ENCODE measurements around the gene COMMD10.

The COMMD10 gene

GRCh38 chr5:116225281-116225922 lies 140.6 kb downstream of the COMMD10 start:
- no peak for DNase-seq (ENCODE audit: low read depth)

- DNase-seq (ENCODE audit: low read depth), result no peak
Observed at GRCh38 chr5:116229131-116229689, 144.4 kb downstream of the COMMD10 start.

DNA sequence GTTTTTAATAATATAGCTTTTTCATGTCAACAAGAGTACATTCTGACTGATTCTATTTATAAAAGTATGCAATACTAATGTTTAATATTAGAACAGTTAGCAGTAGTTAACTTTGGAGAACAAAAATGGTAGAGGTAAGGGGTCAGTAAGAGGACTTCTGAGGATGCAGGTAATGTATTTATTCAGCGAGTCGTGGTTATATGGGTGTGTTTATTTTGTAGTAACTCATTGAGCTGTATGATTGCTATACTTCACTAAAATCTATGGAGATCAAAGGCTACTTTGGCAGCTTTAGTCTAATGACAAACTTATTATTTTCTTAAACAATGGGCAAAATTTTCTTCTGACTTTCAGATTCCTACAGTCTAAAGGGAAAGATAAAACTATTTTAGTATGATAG lies 146.5 kb downstream of the COMMD10 start:
- DNase-seq (ENCODE audit: low read depth), result no peak

GRCh38 chr5:116234681-116235080 lies 149.9 kb downstream of the COMMD10 start:
- DNase-seq (ENCODE audit: low read depth), result no peak

DNA sequence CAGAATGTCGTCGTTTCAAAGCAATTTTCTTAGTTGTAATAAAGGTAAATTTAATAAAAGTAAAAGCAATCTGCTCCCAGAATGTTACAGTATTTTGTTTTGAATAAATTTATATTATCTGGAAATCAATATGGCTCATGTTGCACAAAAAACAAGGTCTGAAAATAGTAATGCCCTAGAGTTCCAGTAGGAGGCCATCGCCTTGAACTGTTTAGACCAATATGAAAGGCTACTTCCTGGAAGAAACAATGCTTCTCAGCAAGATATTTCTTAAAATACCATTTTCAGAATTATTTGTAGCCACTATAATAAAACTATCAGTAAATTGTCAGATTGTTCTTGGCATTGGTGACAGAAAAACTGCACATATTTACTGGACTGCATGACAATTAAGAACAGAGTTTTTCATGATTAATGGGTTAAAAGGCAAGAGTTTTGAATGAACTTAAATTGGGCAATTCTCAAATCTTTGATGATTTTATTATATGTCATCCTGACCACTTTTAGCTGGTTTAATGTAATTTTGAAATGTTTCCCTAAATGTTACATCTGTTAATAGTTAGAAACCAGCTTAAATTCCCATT lies 153.2 kb downstream of the COMMD10 start:
- no peak for DNase-seq (ENCODE audit: low read depth)

DNA sequence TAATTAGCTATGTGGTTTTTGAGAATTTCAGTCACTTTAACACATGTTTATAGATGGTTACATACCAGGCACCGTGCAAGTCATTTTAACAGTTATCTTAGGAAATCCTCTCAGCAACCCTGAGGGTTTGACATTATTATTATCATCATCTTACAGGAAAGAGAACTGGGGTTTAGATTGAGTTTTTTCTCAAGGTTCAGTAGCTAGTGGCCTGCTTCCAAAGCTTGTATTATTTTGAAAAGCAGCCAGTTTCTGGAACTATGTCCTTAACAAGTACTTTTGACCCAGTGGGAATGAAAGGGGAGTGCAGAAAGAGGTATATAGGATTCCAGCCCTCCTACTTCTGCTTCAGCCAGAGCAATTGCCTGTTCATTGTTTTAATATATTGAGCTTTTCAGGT lies 157.5 kb downstream of the COMMD10 start:
- DNase-seq (ENCODE audit: low read depth), result no peak

GRCh38 chr5:116248432-116248831 lies 163.6 kb downstream of the COMMD10 start:
- no peak for DNase-seq (ENCODE audit: low read depth)

DNA sequence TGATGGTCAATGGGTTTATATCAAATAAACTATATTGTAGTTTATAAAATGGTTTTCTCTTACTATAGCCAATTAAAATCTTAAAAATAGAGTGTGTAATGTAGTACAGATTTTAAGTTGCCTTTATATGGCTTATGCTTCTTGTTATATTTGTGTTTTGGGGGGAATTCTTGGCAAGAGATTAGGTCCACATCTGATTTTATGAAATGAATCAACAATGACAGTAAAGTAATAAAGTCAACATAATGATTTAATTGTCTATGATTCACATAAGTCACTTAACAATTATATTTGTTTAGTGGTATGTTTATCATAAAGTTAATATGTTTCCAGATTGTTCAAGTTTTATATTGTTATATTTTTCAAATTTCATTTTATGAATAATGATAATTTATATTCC lies 164.8 kb downstream of the COMMD10 start:
- no peak for DNase-seq (ENCODE audit: low read depth)

GRCh38 chr5:116256717-116257116 lies 171.9 kb downstream of the COMMD10 start:
- no peak for DNase-seq (ENCODE audit: low read depth)

- DNase-seq (ENCODE audit: low read depth), result no peak
Observed at GRCh38 chr5:116265471-116265870, 180.6 kb downstream of the COMMD10 start.

GRCh38 chr5:116271446-116272025 lies 186.7 kb downstream of the COMMD10 start:
- no peak for DNase-seq (ENCODE audit: low read depth)

GRCh38 chr5:116272281-116272941 lies 187.6 kb downstream of the COMMD10 start:
- DNase-seq (ENCODE audit: low read depth), result no peak

DNA sequence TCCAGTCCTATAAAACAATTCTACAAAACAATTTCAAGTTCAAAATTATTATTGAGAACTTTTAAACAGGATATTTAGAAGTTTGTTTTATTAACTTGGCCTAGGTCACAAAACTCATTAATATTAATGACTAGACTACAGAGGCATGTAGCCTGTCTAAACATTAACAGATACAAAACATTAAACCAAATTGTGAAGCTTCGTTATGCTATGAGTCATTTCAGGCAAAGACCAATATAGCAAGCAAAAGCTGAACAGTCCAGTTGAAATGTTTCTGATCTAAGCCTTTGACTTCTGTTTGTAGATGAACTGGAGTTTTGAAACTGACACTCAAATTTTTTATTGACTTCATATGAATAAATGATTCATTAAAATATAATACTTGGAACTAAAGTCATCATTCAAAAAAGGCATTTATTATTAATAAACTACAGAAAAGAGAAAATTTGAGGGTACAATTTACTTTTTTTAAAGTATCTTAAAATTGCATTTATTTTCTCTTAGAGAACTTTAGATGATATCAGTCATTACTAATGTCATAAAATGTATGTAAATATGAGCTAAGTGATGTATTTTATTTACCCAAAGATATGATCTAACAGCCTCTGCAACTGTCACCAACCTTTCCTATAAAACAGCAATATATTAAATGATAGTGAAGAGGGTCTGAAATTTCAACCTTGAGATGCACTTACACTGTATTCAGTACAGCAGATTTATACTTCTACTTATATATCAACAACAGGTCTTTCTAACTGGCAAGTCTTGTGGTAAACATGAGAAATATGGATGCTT lies 188.8 kb downstream of the COMMD10 start:
- no peak for DNase-seq (ENCODE audit: low read depth)

DNA sequence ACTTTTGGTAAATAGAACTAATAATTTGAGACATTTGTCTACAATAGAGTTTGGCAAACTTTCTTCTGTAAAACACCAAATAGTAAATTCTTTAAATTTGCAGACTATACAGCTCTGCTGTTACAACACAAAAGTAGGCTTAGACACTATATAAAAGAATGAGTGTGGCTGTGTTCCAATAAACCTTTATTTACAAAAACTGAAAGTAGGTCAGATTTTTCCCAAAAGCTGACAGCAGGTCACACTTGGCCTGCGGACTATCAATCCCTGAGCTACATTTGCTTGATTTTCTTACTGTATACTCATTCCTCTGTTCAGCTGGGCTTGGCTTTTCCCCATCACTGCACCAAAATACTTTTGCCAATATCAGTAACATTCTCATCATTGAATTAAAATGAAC lies 189.4 kb downstream of the COMMD10 start:
- DNase-seq (ENCODE audit: low read depth), result no peak

- no peak for DNase-seq (ENCODE audit: low read depth)
Observed at GRCh38 chr5:116275282-116275681, 190.5 kb downstream of the COMMD10 start.

GRCh38 chr5:116276952-116277351 lies 192.1 kb downstream of the COMMD10 start:
- DNase-seq (ENCODE audit: low read depth), result no peak

- no peak for DNase-seq (ENCODE audit: low read depth)
Observed at GRCh38 chr5:116280149-116280803, 195.5 kb downstream of the COMMD10 start.

DNA sequence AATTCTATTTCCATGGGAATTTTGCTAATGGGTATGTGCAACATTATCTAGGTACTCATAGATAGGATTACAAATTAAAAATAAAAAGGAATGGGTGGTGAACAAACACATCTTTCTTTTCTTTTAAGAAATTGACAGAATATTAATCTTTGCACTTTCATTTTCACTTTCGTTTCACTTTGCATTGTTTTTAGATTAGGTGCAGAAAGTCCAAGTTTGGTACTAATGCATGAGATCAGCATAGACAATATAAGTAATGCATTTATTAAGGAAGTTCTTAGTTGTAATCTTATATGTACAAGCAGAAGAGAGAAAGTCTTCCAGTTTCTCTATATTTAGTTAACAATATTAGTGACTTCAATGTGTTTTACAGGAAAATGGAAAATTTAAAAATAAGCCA lies 196.5 kb downstream of the COMMD10 start:
- no peak for DNase-seq (ENCODE audit: low read depth)

DNA sequence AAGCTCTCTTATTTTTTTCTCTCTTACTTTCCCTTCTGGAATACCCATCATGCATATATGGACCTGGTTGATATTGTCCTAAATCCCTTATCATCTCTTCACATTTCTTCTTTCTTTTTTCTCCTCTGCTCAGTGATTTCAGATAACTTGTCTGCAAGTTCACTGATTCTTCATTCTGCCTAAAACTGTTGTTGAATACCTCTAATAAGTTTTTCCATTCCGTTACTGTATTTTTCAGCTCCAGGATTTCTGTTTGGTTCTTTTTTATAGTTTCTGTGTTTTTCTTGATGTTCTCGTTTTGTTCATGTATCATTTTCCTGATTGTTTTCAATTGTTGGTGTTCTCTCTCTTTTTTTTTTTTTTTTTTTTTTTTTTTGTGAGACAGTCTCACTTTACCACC lies 203.7 kb downstream of the COMMD10 start:
- no peak for DNase-seq (ENCODE audit: low read depth)

DNA sequence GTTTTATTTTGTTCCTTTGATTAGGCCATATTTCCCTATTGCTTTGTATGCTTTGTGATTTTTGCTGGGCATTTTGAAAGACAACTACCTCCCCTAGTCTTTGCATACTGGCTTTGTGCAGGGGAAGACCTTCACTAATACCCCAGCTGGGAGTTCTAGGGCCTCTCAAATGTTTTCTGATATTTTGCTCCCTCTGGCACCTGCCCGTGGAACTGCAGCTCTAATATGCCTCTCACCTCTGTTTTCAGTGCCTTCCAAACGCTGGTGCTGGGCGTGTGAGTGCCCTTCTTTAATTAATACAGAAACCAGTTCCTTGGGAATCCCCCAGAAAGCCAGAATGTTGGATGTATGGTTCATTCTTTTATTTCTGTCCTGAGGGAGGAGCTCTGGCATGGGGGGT lies 204.5 kb downstream of the COMMD10 start:
- no peak for DNase-seq (ENCODE audit: low read depth)

GRCh38 chr5:116291271-116291670 lies 206.4 kb downstream of the COMMD10 start:
- no peak for DNase-seq (ENCODE audit: low read depth)

DNA sequence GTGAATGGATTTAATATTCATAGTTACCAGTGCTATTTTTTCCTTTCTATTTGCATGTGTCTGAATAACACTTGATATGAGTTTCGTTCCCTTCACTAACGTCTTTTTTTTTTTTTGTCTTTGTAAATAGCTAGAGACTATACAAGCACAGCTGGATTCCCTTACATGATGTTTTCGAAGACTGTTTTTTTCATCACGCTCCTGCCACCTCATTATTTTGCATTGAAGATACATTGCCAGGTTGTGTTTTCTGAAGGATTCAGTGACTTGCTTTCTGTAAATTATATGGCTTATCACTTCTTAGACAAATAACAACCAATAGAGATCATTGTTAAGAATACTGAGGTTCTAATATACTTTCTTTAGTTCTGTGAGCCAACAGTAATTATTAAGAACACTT lies 207.5 kb downstream of the COMMD10 start:
- DNase-seq (ENCODE audit: low read depth), result no peak

All from activated T-helper 9 cell treated with anti-CD3 and anti-CD28 coated beads, Interleukin-2, amount 50 U/mL, for 16 hours (primary cell).